ENCODE data around the gene HTR1A.
A peak's percentile ranks its signal among the peaks of the same experiment; 100 is the strongest.

HTR1A gene

DNA sequence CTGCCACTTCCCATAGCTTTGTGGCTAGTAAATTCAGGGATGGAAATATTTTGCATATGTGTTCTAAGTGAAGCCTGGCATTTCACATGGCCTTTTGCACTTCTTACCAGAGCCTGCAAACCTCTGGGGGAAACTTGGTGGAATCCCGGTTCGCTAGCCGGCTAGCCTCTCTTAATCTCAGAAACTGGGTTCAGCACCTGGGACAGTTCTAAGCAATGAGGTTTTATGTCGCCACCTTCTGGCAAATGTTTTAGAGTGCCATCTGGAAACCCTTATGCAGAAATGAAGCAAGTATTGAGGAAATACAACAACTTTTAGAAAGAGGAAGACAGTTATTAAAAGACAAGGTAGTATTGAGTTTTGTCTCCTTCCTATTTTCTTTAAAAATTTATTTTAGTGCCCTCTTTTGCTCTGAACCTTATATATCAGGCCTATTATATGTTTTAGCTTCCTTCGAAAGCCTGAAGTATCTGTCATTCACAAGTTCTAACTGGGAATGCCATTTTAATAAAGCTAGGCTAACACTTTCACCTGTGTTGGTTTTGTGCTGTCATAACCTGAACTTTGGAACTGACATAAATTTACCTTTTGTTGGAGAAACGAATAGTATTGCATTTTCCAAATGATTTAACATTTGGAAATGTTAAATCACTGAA, 963 bp upstream of the HTR1A start:
- no peaks in the 10 kb centered on the region for H3K36me3 ChIP-seq (replicated peaks)
- peak; percentile 69 for DNase-seq
- in situ Hi-C loops (cut with HindIII; ENCODE audit: low pct_ligation_motif_present, low sequenced_read_pairs) = no loop called here
- no peak overlapping the region for H3K27ac ChIP-seq
- peaks cover 34% of the 10 kb centered on the region for H3K27me3 ChIP-seq (replicated peaks)
- no peak overlapping the region for H3K4me3 ChIP-seq (ENCODE audit: low read depth, low read length)
- TF ChIP-seq, protein P1, sequence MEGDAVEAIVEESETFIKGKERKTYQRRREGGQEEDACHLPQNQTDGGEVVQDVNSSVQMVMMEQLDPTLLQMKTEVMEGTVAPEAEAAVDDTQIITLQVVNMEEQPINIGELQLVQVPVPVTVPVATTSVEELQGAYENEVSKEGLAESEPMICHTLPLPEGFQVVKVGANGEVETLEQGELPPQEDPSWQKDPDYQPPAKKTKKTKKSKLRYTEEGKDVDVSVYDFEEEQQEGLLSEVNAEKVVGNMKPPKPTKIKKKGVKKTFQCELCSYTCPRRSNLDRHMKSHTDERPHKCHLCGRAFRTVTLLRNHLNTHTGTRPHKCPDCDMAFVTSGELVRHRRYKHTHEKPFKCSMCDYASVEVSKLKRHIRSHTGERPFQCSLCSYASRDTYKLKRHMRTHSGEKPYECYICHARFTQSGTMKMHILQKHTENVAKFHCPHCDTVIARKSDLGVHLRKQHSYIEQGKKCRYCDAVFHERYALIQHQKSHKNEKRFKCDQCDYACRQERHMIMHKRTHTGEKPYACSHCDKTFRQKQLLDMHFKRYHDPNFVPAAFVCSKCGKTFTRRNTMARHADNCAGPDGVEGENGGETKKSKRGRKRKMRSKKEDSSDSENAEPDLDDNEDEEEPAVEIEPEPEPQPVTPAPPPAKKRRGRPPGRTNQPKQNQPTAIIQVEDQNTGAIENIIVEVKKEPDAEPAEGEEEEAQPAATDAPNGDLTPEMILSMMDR (IDR thresholded peaks at IDR 0.05; ENCODE audit: low read depth, low read length, missing control alignments) = peak; percentile 79

GRCh38 chr5:63961598-63962161, 565 bp downstream of the HTR1A start:
- in situ Hi-C loops (cut with HindIII; ENCODE audit: low pct_ligation_motif_present, low sequenced_read_pairs) = no loop called here

GRCh38 chr5:63961125-63961597, 1.1 kb downstream of the HTR1A start:
- H3K4me3 ChIP-seq (ENCODE audit: low read depth, low read length) = no peak overlapping the region
- H3K36me3 ChIP-seq (replicated peaks) = no peaks in the 10 kb centered on the region
- peaks cover 34% of the 10 kb centered on the region for H3K27me3 ChIP-seq (replicated peaks)
- H3K27ac ChIP-seq = no peak overlapping the region
- no peak for DNase-seq
- in situ Hi-C loops (cut with HindIII; ENCODE audit: low pct_ligation_motif_present, low sequenced_read_pairs) = no loop called here
- TF ChIP-seq, protein P1 (IDR thresholded peaks at IDR 0.05; ENCODE audit: low read depth, low read length, missing control alignments) = no peak

More at GRCh38 chr5:63961598-63962161, 565 bp downstream of the HTR1A start:
- TF ChIP-seq, protein P1 (IDR thresholded peaks at IDR 0.05; ENCODE audit: low read depth, low read length, missing control alignments) = no peak
- H3K36me3 ChIP-seq (replicated peaks) = no peaks in the 10 kb centered on the region
- H3K4me3 ChIP-seq (ENCODE audit: low read depth, low read length) = no peak overlapping the region
- H3K27me3 ChIP-seq (replicated peaks) = peaks cover 34% of the 10 kb centered on the region
- H3K27ac ChIP-seq = no peak overlapping the region
- DNase-seq = no peak

- peaks cover 34% of the 10 kb centered on the region for H3K27me3 ChIP-seq (replicated peaks)
- no peaks in the 10 kb centered on the region for H3K36me3 ChIP-seq (replicated peaks)
- TF ChIP-seq, protein P1 (IDR thresholded peaks at IDR 0.05; ENCODE audit: low read depth, low read length, missing control alignments) = no peak
- no peak overlapping the region for H3K4me3 ChIP-seq (ENCODE audit: low read depth, low read length)
- in situ Hi-C loops (cut with HindIII; ENCODE audit: low pct_ligation_motif_present, low sequenced_read_pairs) = no loop called here
- no peak overlapping the region for H3K27ac ChIP-seq
- DNase-seq = no peak
These were observed 1.6 kb downstream of the HTR1A start for GRCh38 chr5:63960646-63961045.

- Histone ChIP-seq H3K4me3 (ENCODE audit: low read depth, low read length) (no peak overlapping the region), H3K27me3 (replicated peaks) (peaks cover 34% of the 10 kb centered on the region), H3K36me3 (replicated peaks) (no peaks in the 10 kb centered on the region), H3K27ac (no peak overlapping the region)
- TF ChIP-seq, protein P1 (IDR thresholded peaks at IDR 0.05; ENCODE audit: low read depth, low read length, missing control alignments) = no peak
- no peak for DNase-seq
- in situ Hi-C loops (cut with HindIII; ENCODE audit: low pct_ligation_motif_present, low sequenced_read_pairs) = no loop called here
These were observed 2.9 kb downstream of the HTR1A start for GRCh38 chr5:63959177-63959982.
